Stimulated activated CD8-positive, alpha-beta memory T cell treated with anti-CD3 and anti-CD28 coated beads, Interleukin-15, amount 100 ng/mL, for 24 hours (primary cell): ENCODE results near the gene MED7.

Source experiments
- DNase-seq: peaks from one replicate; pipeline ENCODE4 v3.0.0-alpha.2; 2020; ENCODE audit warnings: low read depth

The MED7 gene

DNA sequence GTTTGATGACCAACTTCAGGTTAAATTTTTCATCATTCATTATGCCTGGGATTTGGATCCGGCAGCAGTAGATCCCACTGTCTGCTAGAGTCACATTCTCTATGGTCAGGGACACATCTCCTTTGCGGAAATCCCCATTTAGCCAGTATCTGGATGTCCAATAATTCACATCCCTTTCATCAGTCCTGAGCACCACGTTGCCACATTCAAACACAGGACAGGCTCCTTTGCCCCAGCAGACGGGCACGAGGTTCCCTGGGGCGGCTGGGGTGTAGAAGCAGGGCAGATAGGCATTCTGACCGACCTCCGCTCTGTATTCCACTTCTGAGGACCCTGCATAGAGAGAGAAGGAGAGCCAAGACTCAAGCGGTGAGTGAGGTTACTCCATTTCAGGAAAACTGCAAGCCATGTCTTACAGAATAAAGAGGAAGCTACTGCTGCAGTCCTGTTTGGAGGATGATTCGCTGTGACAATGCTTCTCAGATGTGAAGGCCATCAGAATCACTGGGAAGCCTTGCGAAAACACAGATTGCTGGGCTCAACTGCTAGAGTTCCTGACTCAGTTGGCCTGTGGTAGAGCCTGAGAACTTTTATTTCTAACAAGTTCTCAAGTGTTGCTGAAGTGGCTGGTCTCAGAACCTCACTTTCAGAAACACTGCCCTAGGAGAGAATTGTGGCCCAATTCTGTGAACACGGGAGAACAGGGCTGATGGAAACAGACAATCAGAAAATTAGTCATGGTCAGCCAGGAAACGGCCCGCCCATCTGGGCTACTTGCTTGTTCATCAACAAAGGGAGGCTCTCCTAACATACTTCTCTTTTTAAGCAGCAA lies 35.8 kb downstream of the MED7 start:
- no peak for DNase-seq

- no peak for DNase-seq
Observed at GRCh38 chr5:157100140-157100679, 42.5 kb downstream of the MED7 start.

DNA sequence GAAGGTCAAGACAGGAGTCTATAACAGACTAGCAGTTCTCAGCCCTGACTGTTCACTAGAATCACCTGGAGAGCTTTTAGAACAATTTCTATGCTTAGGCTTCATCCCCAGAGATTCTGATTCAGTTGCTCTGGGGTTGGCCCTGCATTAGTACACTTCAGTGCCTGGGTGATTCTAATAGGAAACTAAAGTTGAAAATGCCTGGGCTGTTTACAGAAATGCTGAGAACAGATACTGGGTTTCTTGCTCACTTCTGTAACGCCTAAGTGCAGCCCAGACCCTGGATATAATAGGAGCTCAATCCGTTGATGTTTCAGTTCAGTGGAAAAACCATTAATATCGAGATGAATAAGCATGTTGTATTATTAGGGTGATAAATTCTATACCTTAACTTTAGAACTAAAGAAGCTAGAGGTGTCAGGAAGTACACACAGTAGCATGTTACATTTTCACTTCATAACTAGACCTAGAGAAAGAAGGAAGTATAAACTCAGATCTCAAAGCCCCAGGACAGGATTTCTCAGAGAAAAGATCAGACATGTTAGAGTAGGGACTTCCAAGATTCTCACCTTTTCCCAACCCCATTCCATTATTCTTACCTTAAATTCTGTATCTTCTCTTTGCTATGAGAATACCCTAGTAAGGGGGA lies 54.2 kb downstream of the MED7 start:
- no peak for DNase-seq
